PC-9 (cell line): ENCODE results near the gene ENAM. TPM values are rescaled to one million over a fixed set of nuclear protein-coding genes. Genes with fewer than 3 reads are reported as not detected.

Experiments
- BruUV-seq: library from RNA; stranded (reverse); fragments of 400-500 nt; replicated peaks from 2 replicates; lab custom pipeline; 2021; lab: Mats Ljungman, UMichigan
- CTCF ChIA-PET: fragments of 300-600 bp; sonication (Branson Sonifier 250); formaldehyde crosslinking; loops from one replicate; lab custom pipeline; 2022; ENCODE audit warnings: antibody characterized with exemption; lab: Charles Lee
- POLR2A ChIA-PET: fragments of 300-600 bp; sonication (Branson Sonifier 250); formaldehyde crosslinking; loops from one replicate; lab custom pipeline; 2022; ENCODE audit warnings: antibody characterized with exemption; ENCODE audit not compliant: unreplicated experiment; lab: Charles Lee
- DNase-seq, 2 experiments: peaks; one replicate each; pipeline versions ENCODE4 v3.0.0 to v3.0.0-alpha.2; 2015 to 2022; ENCODE audit warnings: mixed read lengths in 1 of 2
- H2AFZ ChIP-seq: fragments of 200-600 bp; sonication (generic); 2 replicates; pipeline ENCODE4 v1.8.1; 2017; ENCODE audit warnings: antibody characterized with exemption
- H3F3A ChIP-seq: fragments of 200-600 bp; sonication (generic); 2 replicates; pipeline ENCODE4 v1.8.1; 2017; ENCODE audit warnings: antibody characterized with exemption, mild to moderate bottlenecking, low read depth; ENCODE audit not compliant: insufficient read depth
- H3K27ac ChIP-seq: fragments of 200-600 bp; sonication (generic); 2 replicates; pipeline ENCODE4 v1.6.1; 2016; ENCODE audit warnings: mixed run types
- H3K27me3 ChIP-seq: fragments of 200-600 bp; sonication (generic); 2 replicates; pipeline ENCODE4 v1.6.1; 2016; ENCODE audit warnings: low read depth, mixed run types; ENCODE audit not compliant: insufficient read depth
- H3K36me3 ChIP-seq: fragments of 200-600 bp; sonication (generic); 2 replicates; pipeline ENCODE4 v1.6.1; 2016; ENCODE audit warnings: low read depth, mixed run types
- H3K4me1 ChIP-seq: fragments of 200-600 bp; sonication (generic); replicated peaks from 2 replicates; pipeline ENCODE4 v1.6.1; 2016; ENCODE audit warnings: mixed run types; ENCODE audit not compliant: insufficient read depth
- H3K4me2 ChIP-seq: fragments of 200-600 bp; sonication (generic); 2 replicates; pipeline ENCODE4 v1.6.1; 2017; ENCODE audit warnings: mixed run types
- H3K4me3 ChIP-seq: fragments of 200-600 bp; sonication (generic); 2 replicates; pipeline ENCODE4 v1.6.1; 2016; ENCODE audit warnings: mixed run types
- H3K79me2 ChIP-seq: fragments of 200-600 bp; sonication (generic); 2 replicates; pipeline ENCODE4 v1.6.1; 2017; ENCODE audit warnings: low read depth, mixed run types
- H3K9me2 ChIP-seq: fragments of 200-600 bp; sonication (generic); 2 replicates; pipeline ENCODE4 v1.8.1; 2017; ENCODE audit warnings: mild to moderate bottlenecking; ENCODE audit not compliant: insufficient read depth
- H3K9me3 ChIP-seq: fragments of 200-600 bp; sonication (generic); 2 replicates; pipeline ENCODE4 v1.8.1; 2016; ENCODE audit warnings: low read depth; ENCODE audit not compliant: insufficient read depth
- H4K20me1 ChIP-seq: fragments of 200-600 bp; sonication (generic); 2 replicates; pipeline ENCODE4 v1.8.1; 2017; ENCODE audit not compliant: insufficient read depth
- EZH2 ChIP-seq: fragments of 200-600 bp; sonication (generic); IDR thresholded peaks from 2 replicates; pipeline ENCODE4 v1.8.0; 2017; ENCODE audit warnings: antibody characterized with exemption, low read depth
- intact Hi-C: fragments of 100-400 bp; cut with micrococcal nuclease; formaldehyde crosslinking; loops from one replicate; pipeline ENCODE4 v1.10.0; 2022; ENCODE audit not compliant: unreplicated experiment
- total RNA-seq: library from RNA; stranded (reverse); gene quantifications from 2 replicates; pipeline ENCODE4 v1.2.3, GENCODE V29; 2021
- TF ChIP-seq, protein P1 (sequence below): fragments of 200-600 bp; sonication (generic); conservative IDR thresholded peaks from 2 replicates; pipeline ENCODE4 v1.6.1; 2017; ENCODE audit warnings: mixed run types, antibody characterized with exemption, mild to moderate bottlenecking, moderate library complexity

Gene ENAM
- total RNA-seq, 1 experiment from 2014 or later = not detected

DNA sequence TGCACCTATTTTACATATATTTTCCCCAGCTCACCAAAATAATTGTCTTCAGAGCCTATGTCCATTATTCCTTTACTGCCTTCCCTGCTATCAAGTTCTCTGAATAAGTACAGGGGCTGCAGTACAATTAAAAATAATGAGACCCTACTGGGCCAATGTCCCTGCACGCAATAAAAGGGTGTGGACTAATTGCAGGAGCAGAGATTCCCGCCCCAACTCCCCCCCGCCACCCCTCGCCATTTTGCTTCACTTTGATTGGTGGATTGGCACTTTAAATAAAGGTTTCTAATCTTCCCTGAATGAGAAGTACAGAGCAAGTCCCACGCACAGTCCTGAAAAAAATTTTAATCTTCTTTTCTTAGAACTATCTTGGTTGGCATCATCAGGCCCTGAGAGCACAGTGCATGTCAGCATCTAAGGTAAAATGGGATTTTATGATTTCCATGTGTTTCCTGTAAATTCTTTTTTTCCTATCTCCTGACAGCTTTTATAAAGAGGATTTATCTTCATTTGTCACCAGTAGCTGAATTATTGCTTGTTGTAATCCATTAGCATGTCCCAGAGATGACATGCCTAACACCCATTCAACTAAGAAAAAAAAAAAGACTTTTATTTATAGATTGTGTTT is 36.5 kb upstream of the ENAM start, which contains the start of gene AMBN:
Gene AMBN, plus strand, starts transcription at position 302 of the 628 bp plus-strand sequence. Its CDS starts 103 bp downstream, at position 405.
- Histone ChIP-seq H3K4me2 (no peak within 1 kb of the TSS), H2AFZ (no peak within 1 kb of the TSS), H3K9me3 (no peaks in the 10 kb centered on the region), H3K79me2 (no peaks in the 10 kb centered on the region), H3K9me2 (no peaks in the 10 kb centered on the region), H3K27ac (no peak within 1 kb of the TSS), H3K4me3 (no peak within 1 kb of the TSS), H3F3A (no peaks in the 10 kb centered on the region), H3K4me1 (no peaks in the 10 kb centered on the region), H3K36me3 (no peaks in the 10 kb centered on the region), H4K20me1 (no peaks in the 10 kb centered on the region), H3K27me3 (no peaks in the 10 kb centered on the region)
- DNase-seq = no peak
- TF ChIP-seq, protein P1, sequence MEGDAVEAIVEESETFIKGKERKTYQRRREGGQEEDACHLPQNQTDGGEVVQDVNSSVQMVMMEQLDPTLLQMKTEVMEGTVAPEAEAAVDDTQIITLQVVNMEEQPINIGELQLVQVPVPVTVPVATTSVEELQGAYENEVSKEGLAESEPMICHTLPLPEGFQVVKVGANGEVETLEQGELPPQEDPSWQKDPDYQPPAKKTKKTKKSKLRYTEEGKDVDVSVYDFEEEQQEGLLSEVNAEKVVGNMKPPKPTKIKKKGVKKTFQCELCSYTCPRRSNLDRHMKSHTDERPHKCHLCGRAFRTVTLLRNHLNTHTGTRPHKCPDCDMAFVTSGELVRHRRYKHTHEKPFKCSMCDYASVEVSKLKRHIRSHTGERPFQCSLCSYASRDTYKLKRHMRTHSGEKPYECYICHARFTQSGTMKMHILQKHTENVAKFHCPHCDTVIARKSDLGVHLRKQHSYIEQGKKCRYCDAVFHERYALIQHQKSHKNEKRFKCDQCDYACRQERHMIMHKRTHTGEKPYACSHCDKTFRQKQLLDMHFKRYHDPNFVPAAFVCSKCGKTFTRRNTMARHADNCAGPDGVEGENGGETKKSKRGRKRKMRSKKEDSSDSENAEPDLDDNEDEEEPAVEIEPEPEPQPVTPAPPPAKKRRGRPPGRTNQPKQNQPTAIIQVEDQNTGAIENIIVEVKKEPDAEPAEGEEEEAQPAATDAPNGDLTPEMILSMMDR = no peak
- no peak for TF ChIP-seq EZH2
- POLR2A ChIA-PET = interaction anchor here (0.6 kb wide), 1 partner anchor 11 kb away, joined by 6 read pairs; no protein-coding TSS in a partner anchor
- no TSS peak for BruUV-seq
- intact Hi-C loops = no loop called here
- CTCF ChIA-PET = interaction anchor here (0.7 kb wide), 1 partner anchor 46 kb away, joined by 3 read pairs; no protein-coding TSS in a partner anchor

DNA sequence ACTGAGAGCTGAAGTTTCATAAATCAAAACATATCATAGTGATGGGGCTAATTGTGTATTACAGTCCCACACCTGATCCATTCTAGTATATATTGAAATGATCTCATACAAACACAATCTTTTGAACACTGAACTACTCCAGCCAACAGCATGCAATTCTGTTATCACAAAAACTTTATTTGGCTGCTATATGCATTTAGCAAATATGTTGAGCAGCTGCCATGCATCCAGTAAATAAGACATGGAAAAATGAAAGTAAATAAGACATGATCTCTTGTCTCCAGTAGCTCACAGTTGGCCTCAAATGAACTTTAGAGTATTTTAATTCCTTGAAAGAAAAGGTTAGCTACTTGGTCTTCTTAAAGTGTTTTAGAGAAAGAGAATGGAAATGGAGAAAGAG is 34.3 kb upstream of the ENAM start:
- no peak overlapping the region for H3K4me2 ChIP-seq
- no peaks in the 10 kb centered on the region; the same call in 1 of the 2 replicates for H3K9me3 ChIP-seq
- intact Hi-C loops = no loop called here
- H3F3A ChIP-seq = no peaks in the 10 kb centered on the region
- H4K20me1 ChIP-seq = no peaks in the 10 kb centered on the region
- H3K4me1 ChIP-seq = no peaks in the 10 kb centered on the region
- no peak overlapping the region for H3K4me3 ChIP-seq
- no peaks in the 10 kb centered on the region for H3K27me3 ChIP-seq
- H3K9me2 ChIP-seq = no peaks in the 10 kb centered on the region
- BruUV-seq = no TSS peak
- DNase-seq = no peak
- CTCF ChIA-PET = no interaction called here
- POLR2A ChIA-PET = no interaction called here
- H2AFZ ChIP-seq = no peak overlapping the region
- H3K36me3 ChIP-seq = no peaks in the 10 kb centered on the region
- no peaks in the 10 kb centered on the region for H3K79me2 ChIP-seq
- H3K27ac ChIP-seq = no peak overlapping the region
- TF ChIP-seq, protein P1 = no peak
- no peak for TF ChIP-seq EZH2

DNA sequence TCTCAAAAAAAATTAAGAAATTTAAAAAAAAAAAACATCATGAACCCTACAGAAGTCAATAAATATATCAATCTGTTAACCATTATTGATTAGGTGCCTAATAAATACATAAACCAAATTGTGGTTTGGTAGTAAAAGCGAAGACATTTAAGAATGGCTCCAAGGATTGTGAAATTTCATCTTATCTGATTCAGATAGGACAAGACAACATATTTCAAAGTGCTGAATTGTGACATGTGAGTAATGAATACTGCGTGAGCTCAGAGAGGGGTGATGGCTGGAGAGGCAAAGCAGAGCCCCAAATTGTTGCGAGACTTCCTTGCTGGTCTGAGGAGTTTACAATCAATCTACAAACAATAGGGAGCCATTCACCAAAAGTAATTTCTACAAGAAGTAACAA is 28.2 kb upstream of the ENAM start:
- Histone ChIP-seq H3K4me1 (no peaks in the 10 kb centered on the region), H3K9me3 (no peaks in the 10 kb centered on the region; the same call in 1 of the 2 replicates), H2AFZ (no peak overlapping the region), H3K79me2 (no peaks in the 10 kb centered on the region), H3K36me3 (no peaks in the 10 kb centered on the region), H3K4me3 (no peak overlapping the region), H4K20me1 (no peaks in the 10 kb centered on the region), H3F3A (no peaks in the 10 kb centered on the region), H3K4me2 (no peak overlapping the region), H3K27me3 (no peaks in the 10 kb centered on the region), H3K27ac (no peak overlapping the region), H3K9me2 (no peaks in the 10 kb centered on the region)
- no TSS peak for BruUV-seq
- intact Hi-C loops = loop anchor here (10.0 kb wide), 2 partner anchors 84 to 584 kb away; partner anchors contain the start of gene UTP3
- ChIA-PET CTCF (no interaction called here), POLR2A (no interaction called here)
- DNase-seq = no peak
- TF ChIP-seq, protein P1 = no peak
- no peak for TF ChIP-seq EZH2
